ENCODE results near the gene POLR2F.

DNA sequence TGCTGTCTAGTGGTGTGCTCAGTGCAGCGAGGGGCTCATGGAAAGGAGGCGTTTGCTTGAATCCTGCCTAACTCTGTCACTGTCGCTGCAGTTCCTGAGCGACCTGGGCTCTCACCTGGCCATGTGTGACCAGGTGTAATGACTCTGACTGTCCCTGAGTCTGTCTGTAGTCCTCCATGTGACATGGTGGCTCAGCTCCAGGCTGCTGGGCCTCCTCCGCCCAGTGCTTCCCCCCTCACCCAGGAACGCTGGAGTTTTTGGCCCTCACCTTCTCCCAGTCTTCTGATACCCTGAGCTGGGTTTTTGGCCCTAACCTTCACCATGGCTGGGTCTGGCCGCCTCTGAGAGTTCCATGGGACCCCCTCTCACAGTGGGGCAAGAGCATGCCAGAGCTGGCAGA, 27.1 kb upstream of the POLR2F start:
- TF ChIP-seq, protein P1, sequence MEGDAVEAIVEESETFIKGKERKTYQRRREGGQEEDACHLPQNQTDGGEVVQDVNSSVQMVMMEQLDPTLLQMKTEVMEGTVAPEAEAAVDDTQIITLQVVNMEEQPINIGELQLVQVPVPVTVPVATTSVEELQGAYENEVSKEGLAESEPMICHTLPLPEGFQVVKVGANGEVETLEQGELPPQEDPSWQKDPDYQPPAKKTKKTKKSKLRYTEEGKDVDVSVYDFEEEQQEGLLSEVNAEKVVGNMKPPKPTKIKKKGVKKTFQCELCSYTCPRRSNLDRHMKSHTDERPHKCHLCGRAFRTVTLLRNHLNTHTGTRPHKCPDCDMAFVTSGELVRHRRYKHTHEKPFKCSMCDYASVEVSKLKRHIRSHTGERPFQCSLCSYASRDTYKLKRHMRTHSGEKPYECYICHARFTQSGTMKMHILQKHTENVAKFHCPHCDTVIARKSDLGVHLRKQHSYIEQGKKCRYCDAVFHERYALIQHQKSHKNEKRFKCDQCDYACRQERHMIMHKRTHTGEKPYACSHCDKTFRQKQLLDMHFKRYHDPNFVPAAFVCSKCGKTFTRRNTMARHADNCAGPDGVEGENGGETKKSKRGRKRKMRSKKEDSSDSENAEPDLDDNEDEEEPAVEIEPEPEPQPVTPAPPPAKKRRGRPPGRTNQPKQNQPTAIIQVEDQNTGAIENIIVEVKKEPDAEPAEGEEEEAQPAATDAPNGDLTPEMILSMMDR (IDR thresholded peaks at IDR 0.05): no peak
- TF ChIP-seq POLR2A (IDR thresholded peaks at IDR 0.05): no peak
